ENCODE results near the gene KANK3.

DNA sequence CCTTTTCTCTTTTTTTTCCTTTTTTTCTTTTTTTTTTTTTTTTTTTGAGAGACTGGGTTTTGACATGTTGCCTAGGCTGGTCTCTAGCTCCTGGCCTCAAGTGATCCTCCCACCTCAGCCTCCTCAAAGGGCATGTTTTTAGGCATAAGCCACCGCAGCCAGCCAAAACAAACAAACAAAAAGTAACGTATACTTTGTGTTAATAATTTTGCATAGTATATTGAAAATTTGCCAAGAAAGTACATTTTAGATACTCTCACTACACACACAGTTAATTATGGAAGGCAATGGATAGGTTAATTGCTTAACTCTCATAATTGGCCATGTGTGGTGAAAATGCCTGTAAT, 45.5 kb upstream of the KANK3 start:
- TF ChIP-seq, protein P1, sequence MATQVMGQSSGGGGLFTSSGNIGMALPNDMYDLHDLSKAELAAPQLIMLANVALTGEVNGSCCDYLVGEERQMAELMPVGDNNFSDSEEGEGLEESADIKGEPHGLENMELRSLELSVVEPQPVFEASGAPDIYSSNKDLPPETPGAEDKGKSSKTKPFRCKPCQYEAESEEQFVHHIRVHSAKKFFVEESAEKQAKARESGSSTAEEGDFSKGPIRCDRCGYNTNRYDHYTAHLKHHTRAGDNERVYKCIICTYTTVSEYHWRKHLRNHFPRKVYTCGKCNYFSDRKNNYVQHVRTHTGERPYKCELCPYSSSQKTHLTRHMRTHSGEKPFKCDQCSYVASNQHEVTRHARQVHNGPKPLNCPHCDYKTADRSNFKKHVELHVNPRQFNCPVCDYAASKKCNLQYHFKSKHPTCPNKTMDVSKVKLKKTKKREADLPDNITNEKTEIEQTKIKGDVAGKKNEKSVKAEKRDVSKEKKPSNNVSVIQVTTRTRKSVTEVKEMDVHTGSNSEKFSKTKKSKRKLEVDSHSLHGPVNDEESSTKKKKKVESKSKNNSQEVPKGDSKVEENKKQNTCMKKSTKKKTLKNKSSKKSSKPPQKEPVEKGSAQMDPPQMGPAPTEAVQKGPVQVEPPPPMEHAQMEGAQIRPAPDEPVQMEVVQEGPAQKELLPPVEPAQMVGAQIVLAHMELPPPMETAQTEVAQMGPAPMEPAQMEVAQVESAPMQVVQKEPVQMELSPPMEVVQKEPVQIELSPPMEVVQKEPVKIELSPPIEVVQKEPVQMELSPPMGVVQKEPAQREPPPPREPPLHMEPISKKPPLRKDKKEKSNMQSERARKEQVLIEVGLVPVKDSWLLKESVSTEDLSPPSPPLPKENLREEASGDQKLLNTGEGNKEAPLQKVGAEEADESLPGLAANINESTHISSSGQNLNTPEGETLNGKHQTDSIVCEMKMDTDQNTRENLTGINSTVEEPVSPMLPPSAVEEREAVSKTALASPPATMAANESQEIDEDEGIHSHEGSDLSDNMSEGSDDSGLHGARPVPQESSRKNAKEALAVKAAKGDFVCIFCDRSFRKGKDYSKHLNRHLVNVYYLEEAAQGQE (IDR thresholded peaks at IDR 0.05; ENCODE audit: insufficient read depth in 1 of 2, low read depth in 2 of 2, low read length in 2 of 2) = no peak
- TF ChIP-seq SIN3A (IDR thresholded peaks at IDR 0.05; ENCODE audit: borderline replicate concordance, insufficient read depth, low read length) = no peak
- no peak for TF ChIP-seq POLR2AphosphoS5 (IDR thresholded peaks at IDR 0.05; ENCODE audit: low read depth, low read length)
- no peak for TF ChIP-seq TAF1 (IDR thresholded peaks at IDR 0.05; ENCODE audit: borderline replicate concordance, insufficient read depth, low read length)
